IPS-20b (cell line): ENCODE results near the gene BEX5.
"Not testable (repeated sequence)": the region's sequence is repeated elsewhere in the genome, so short reads cannot be mapped to it uniquely, and the experiment has no call there.

Experiments
- H3K27ac ChIP-seq: one replicate; pipeline ENCODE4 v1.5.1; 2013; ENCODE audit warnings: low read length
- H3K27me3 ChIP-seq: 2 replicates; pipeline ENCODE4 v1.6.1; 2013; ENCODE audit warnings: mild to moderate bottlenecking, low read length, inconsistent platforms; ENCODE audit not compliant: insufficient read depth
- H3K36me3 ChIP-seq: 2 replicates; pipeline ENCODE4 v1.6.1; 2013; ENCODE audit warnings: low read depth, mild to moderate bottlenecking, inconsistent platforms, low read length, moderate library complexity; ENCODE audit not compliant: insufficient read depth
- H3K4me1 ChIP-seq: 2 replicates; pipeline ENCODE4 v1.6.1; 2013; ENCODE audit warnings: mild to moderate bottlenecking, control low read depth, inconsistent platforms, low read length, moderate library complexity; ENCODE audit not compliant: insufficient read depth
- H3K4me3 ChIP-seq: 2 replicates; pipeline ENCODE4 v1.5.1; 2013; ENCODE audit warnings: mild to moderate bottlenecking, low read length, inconsistent platforms
- H3K9ac ChIP-seq: 2 replicates; pipeline ENCODE4 v1.6.1; 2013; ENCODE audit warnings: low read depth, mild to moderate bottlenecking, inconsistent platforms, low read length, moderate library complexity
- H3K9me3 ChIP-seq: 2 replicates; pipeline ENCODE4 v1.6.1; 2013; ENCODE audit warnings: mild to moderate bottlenecking, low read depth, low read length, inconsistent platforms; ENCODE audit not compliant: insufficient read depth

Gene BEX5

GRCh38 chrX:102155806-102156179 lies at the start of gene BEX5:
BEX5 (minus strand) TSS chrX:102155977; CDS start chrX:102154265, 1,712 bp downstream.
- no peak within 1 kb of the TSS for H3K27ac ChIP-seq
- no peaks in the 10 kb centered on the region for H3K36me3 ChIP-seq
- peak within 1 kb of the TSS; percentile 58; the same call in 1 of the 2 replicates for H3K9ac ChIP-seq
- H3K27me3 ChIP-seq = peaks cover 15% of the 10 kb centered on the region
- H3K4me1 ChIP-seq = no peaks in the 10 kb centered on the region
- no peaks in the 10 kb centered on the region for H3K9me3 ChIP-seq
- peak within 1 kb of the TSS; percentile 80 for H3K4me3 ChIP-seq

GRCh38 chrX:102185967-102186720 lies 30.4 kb upstream of the BEX5 start:
- Histone ChIP-seq H3K27me3 (no peaks in the 10 kb centered on the region), H3K27ac (no peak overlapping the region), H3K9me3 (no peaks in the 10 kb centered on the region; the same call in 1 of the 2 replicates), H3K36me3 (no peaks in the 10 kb centered on the region), H3K9ac (no peak overlapping the region), H3K4me3 (no peak overlapping the region), H3K4me1 (no peaks in the 10 kb centered on the region)

- no peaks in the 10 kb centered on the region for H3K36me3 ChIP-seq
- no peaks in the 10 kb centered on the region for H3K4me1 ChIP-seq
- H3K9ac ChIP-seq = peak overlapping the region; percentile 58; the same call in 1 of the 2 replicates
- peak overlapping the region; percentile 80 for H3K4me3 ChIP-seq
- H3K27ac ChIP-seq = no peak overlapping the region
- H3K27me3 ChIP-seq = peaks cover 15% of the 10 kb centered on the region
- H3K9me3 ChIP-seq = no peaks in the 10 kb centered on the region
These were observed 624 bp downstream of the BEX5 start for GRCh38 chrX:102154900-102155805.

- Histone ChIP-seq H3K9ac (no peak overlapping the region; the same call in 1 of the 2 replicates), H3K4me3 (peak overlapping the region; percentile 80)
These were observed 1.4 kb downstream of the BEX5 start for GRCh38 chrX:102154218-102154860.

GRCh38 chrX:102142274-102142673 lies 13.5 kb downstream of the BEX5 start, which contains the start of gene TCEAL6:
TCEAL6 (minus strand) TSS chrX:102142481.
- H3K36me3 ChIP-seq, H3K4me1 ChIP-seq, H3K27ac ChIP-seq, H3K4me3 ChIP-seq, H3K9me3 ChIP-seq, H3K9ac ChIP-seq: not testable (repeated sequence)
- peaks cover 12% of the 10 kb centered on the region; the same call in 1 of the 2 replicates for H3K27me3 ChIP-seq

More at GRCh38 chrX:102154218-102154860, 1.4 kb downstream of the BEX5 start:
- H3K9me3 ChIP-seq = no peaks in the 10 kb centered on the region
- H3K27me3 ChIP-seq = peaks cover 15% of the 10 kb centered on the region
- H3K4me1 ChIP-seq = no peaks in the 10 kb centered on the region
- H3K27ac ChIP-seq = no peak overlapping the region
- no peaks in the 10 kb centered on the region for H3K36me3 ChIP-seq

- not testable (repeated sequence) for H3K9me3 ChIP-seq, H3K4me3 ChIP-seq, H3K4me1 ChIP-seq, H3K36me3 ChIP-seq, H3K27ac ChIP-seq, H3K9ac ChIP-seq
- peaks cover 12% of the 10 kb centered on the region; the same call in 1 of the 2 replicates for H3K27me3 ChIP-seq
These were observed 14.1 kb downstream of the BEX5 start for GRCh38 chrX:102141631-102142030.

- H3K27ac ChIP-seq, H3K9ac ChIP-seq, H3K36me3 ChIP-seq, H3K9me3 ChIP-seq, H3K4me1 ChIP-seq, H3K4me3 ChIP-seq: not testable (repeated sequence)
- H3K27me3 ChIP-seq = peaks cover 12% of the 10 kb centered on the region; the same call in 1 of the 2 replicates
These were observed 14.9 kb downstream of the BEX5 start for GRCh38 chrX:102140876-102141275.

- Histone ChIP-seq H3K9me3 (no peaks in the 10 kb centered on the region), H3K27me3 (peaks cover 6% of the 10 kb centered on the region; the same call in 1 of the 2 replicates), H3K27ac (no peak overlapping the region), H3K36me3 (no peaks in the 10 kb centered on the region), H3K4me3 (no peak overlapping the region), H3K4me1 (no peaks in the 10 kb centered on the region), H3K9ac (no peak overlapping the region)
These were observed 17.7 kb downstream of the BEX5 start for GRCh38 chrX:102138064-102138463.

GRCh38 chrX:102129473-102129872 lies 26.3 kb downstream of the BEX5 start:
- H3K9ac ChIP-seq = no peak overlapping the region
- H3K27me3 ChIP-seq = peaks cover 19% of the 10 kb centered on the region
- H3K4me3 ChIP-seq = no peak overlapping the region
- no peaks in the 10 kb centered on the region for H3K9me3 ChIP-seq
- no peaks in the 10 kb centered on the region for H3K4me1 ChIP-seq
- H3K36me3 ChIP-seq = no peaks in the 10 kb centered on the region
- no peak overlapping the region for H3K27ac ChIP-seq

GRCh38 chrX:102126863-102127262 lies 28.9 kb downstream of the BEX5 start:
- Histone ChIP-seq H3K9me3 (no peaks in the 10 kb centered on the region), H3K27me3 (peaks cover 31% of the 10 kb centered on the region), H3K9ac (no peak overlapping the region; the same call in 1 of the 2 replicates), H3K36me3 (no peaks in the 10 kb centered on the region), H3K4me3 (peak overlapping the region; percentile 67; the same call in 1 of the 2 replicates), H3K4me1 (no peaks in the 10 kb centered on the region), H3K27ac (no peak overlapping the region)

- not testable (repeated sequence) for H3K27ac ChIP-seq
- H3K4me3 ChIP-seq = peak overlapping the region; percentile 67; the same call in 1 of the 2 replicates
These were observed 29.5 kb downstream of the BEX5 start for GRCh38 chrX:102126080-102126818.

More at GRCh38 chrX:102126080-102126818, 29.5 kb downstream of the BEX5 start:
- H3K9ac ChIP-seq = peak overlapping the region; percentile 58; the same call in 1 of the 2 replicates
- not testable (repeated sequence) for H3K9me3 ChIP-seq, H3K36me3 ChIP-seq, H3K4me1 ChIP-seq
- peaks cover 31% of the 10 kb centered on the region for H3K27me3 ChIP-seq
